ENCODE data around the gene PDGFD.

The PDGFD gene

DNA sequence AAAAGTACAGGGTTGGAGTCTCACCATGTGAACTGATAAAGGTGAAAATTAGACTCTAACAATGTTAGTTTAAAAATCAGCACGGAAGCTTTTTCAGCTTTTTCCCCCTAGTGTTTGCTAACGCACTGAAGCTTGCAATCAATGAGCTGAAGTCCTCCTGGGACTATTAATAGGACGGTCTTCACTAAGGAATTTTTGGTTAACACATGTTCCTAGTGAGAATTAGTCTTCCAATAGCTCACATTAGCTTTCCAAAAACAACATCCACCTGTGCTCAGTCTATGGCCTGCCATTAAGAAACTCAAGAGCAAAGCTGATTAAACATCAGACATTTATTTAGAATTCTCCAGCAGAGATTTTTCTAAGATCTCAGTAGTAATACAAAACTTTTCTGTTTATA lies 154.2 kb downstream of the PDGFD start:
- H3K36me3 ChIP-seq (ENCODE audit: control insufficient read depth, insufficient read depth, low read length) = no peaks in the 10 kb centered on the region
- no peaks in the 10 kb centered on the region for H3K4me1 ChIP-seq (ENCODE audit: control insufficient read depth, insufficient read depth, low read length)
- no peak overlapping the region for H3K4me3 ChIP-seq (ENCODE audit: low read depth, low read length)
- H3K9me3 ChIP-seq (ENCODE audit: control insufficient read depth, insufficient read depth, low read length) = no peaks in the 10 kb centered on the region
- H3K27me3 ChIP-seq (ENCODE audit: control insufficient read depth, insufficient read depth, low read length) = no peaks in the 10 kb centered on the region
- H3K9ac ChIP-seq (ENCODE audit: low read depth, low read length) = no peak overlapping the region

DNA sequence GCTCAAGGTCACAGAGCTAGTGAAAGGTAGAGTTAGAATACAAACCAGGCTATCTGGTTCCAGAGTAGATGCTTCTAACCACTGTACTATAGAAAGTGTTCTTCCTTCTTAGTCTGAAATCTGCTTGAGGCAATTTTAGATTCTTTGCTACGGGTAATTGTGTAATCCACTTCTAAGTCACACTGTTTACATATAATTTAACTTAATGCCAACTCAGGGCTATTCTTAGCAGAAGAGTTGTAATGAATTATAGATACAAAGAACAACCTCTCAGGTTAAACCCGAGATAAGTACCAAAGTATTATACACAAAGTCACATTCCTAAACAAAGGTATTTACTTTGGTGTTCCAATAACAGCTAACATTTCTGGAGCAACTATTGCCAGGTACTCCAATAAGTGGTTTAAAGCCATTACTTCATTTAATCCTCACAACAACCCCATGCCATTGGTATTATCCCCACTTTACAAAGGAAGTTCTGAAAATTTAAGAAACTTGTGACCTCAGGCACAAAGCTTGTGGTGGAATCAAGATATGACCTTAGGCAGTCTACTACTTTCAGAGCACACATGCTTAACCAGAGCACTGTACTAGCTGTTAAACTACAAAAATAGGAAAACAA lies 158.6 kb downstream of the PDGFD start:
- no peak overlapping the region for H3K4me3 ChIP-seq (ENCODE audit: low read depth, low read length)
- no peaks in the 10 kb centered on the region for H3K4me1 ChIP-seq (ENCODE audit: control insufficient read depth, insufficient read depth, low read length)
- H3K36me3 ChIP-seq (ENCODE audit: control insufficient read depth, insufficient read depth, low read length) = no peaks in the 10 kb centered on the region
- no peaks in the 10 kb centered on the region for H3K27me3 ChIP-seq (ENCODE audit: control insufficient read depth, insufficient read depth, low read length)
- no peaks in the 10 kb centered on the region for H3K9me3 ChIP-seq (ENCODE audit: control insufficient read depth, insufficient read depth, low read length)
- no peak overlapping the region for H3K9ac ChIP-seq (ENCODE audit: low read depth, low read length)

DNA sequence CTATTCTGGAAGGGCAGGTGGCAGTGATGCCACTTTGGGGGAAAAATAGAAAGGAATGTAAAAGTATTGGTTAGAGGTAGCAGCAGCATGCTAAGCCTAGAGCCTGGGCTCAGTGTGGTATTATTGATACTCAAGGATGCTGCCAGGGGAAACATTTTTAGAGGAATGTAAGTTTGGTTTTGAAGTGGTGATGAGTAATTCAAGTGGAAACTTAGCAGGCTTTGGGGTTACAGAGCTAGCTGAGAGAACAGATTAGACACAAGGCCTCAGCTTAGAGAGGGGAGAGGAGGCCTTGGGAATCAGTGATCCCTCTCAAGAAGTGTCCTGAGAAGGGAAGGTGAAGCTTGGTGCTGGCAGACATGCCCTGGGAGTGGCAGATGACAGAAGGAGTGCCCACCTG lies 160.5 kb downstream of the PDGFD start:
- Histone ChIP-seq H3K9me3 (ENCODE audit: control insufficient read depth, insufficient read depth, low read length) (no peaks in the 10 kb centered on the region), H3K4me1 (ENCODE audit: control insufficient read depth, insufficient read depth, low read length) (no peaks in the 10 kb centered on the region), H3K36me3 (ENCODE audit: control insufficient read depth, insufficient read depth, low read length) (no peaks in the 10 kb centered on the region), H3K4me3 (ENCODE audit: low read depth, low read length) (no peak overlapping the region), H3K27me3 (ENCODE audit: control insufficient read depth, insufficient read depth, low read length) (no peaks in the 10 kb centered on the region), H3K9ac (ENCODE audit: low read depth, low read length) (no peak overlapping the region)

DNA sequence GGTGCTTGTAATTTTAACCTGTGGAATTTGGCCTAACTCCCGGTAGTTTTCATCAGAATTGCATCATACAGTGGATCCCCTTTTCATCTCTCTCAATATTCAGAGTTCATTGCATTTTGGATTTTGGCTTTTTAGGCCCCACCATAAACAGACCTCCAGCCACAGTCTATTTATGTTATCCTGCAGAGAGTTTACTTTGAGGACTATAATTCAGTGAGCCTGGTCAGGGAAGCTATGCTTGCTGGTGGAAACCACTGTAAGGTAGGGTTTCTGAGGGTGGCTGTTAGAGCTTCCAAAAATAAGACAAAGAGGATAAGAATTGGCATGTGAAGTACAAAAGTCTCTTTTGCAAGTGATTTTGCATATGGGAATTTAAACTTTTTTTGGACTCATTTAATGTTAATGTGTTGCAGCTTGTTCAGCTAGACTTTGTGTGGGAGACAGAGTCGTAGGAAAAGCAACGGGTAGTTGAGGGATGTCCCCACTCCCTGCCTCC lies 162.3 kb downstream of the PDGFD start:
- Histone ChIP-seq H3K36me3 (ENCODE audit: control insufficient read depth, insufficient read depth, low read length) (no peaks in the 10 kb centered on the region), H3K9me3 (ENCODE audit: control insufficient read depth, insufficient read depth, low read length) (no peaks in the 10 kb centered on the region), H3K27me3 (ENCODE audit: control insufficient read depth, insufficient read depth, low read length) (no peaks in the 10 kb centered on the region), H3K4me3 (ENCODE audit: low read depth, low read length) (no peak overlapping the region), H3K4me1 (ENCODE audit: control insufficient read depth, insufficient read depth, low read length) (no peaks in the 10 kb centered on the region), H3K9ac (ENCODE audit: low read depth, low read length) (no peak overlapping the region)

DNA sequence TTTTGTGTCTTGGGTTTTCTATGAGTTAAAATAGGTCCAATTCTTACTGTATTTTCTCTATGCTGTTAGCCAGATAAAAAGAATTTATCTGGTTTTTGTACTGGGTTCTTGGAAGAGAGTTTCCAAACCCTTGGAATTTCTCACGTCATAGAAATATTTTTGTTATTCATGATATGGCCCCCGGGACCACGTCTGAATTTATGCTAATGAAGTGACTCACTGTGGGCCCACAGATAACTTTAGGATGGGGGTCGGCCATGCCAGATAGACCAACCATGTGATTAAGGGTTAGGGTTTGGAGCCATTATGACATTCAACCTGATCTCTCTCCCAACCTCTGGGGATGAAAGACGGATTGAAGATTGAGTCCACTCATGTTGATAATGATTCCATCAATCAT lies 163.1 kb downstream of the PDGFD start:
- no peaks in the 10 kb centered on the region for H3K4me1 ChIP-seq (ENCODE audit: control insufficient read depth, insufficient read depth, low read length)
- H3K9me3 ChIP-seq (ENCODE audit: control insufficient read depth, insufficient read depth, low read length) = no peaks in the 10 kb centered on the region
- no peaks in the 10 kb centered on the region for H3K27me3 ChIP-seq (ENCODE audit: control insufficient read depth, insufficient read depth, low read length)
- H3K36me3 ChIP-seq (ENCODE audit: control insufficient read depth, insufficient read depth, low read length) = no peaks in the 10 kb centered on the region
- H3K4me3 ChIP-seq (ENCODE audit: low read depth, low read length) = no peak overlapping the region
- no peak overlapping the region for H3K9ac ChIP-seq (ENCODE audit: low read depth, low read length)

DNA sequence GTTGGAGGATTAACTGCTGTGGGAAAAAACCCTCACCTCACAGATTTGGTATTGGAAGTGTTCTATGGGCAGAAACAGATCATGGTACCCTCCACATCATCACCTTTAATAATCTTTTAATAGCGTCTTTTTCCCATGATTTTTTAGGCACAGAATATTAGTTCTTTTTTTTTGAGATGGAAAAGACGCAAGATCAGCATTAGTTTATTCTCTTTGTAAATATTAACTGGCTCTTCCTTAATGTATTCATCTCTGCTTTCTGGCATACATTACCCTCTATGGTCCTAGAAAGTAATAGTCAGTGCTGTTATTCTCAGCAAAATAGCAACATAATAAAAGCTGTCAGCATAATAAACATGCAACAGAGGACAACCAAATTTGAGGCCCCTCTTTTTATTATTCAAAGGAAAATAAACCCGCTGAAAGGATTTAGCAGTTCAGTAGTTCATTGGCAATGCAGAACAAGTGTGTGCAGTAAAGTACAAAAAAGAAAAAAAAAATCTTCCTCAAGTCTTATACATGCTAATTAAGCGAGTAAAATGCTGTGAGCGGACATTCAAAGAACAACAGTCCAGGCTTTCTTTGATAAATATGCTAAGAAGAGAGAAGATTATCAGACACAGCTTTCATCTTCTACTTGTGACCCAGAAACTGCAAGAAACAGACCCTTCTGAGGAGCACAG lies 165.0 kb downstream of the PDGFD start:
- H3K27me3 ChIP-seq (ENCODE audit: control insufficient read depth, insufficient read depth, low read length) = no peaks in the 10 kb centered on the region
- no peak overlapping the region for H3K4me3 ChIP-seq (ENCODE audit: low read depth, low read length)
- no peaks in the 10 kb centered on the region for H3K36me3 ChIP-seq (ENCODE audit: control insufficient read depth, insufficient read depth, low read length)
- H3K4me1 ChIP-seq (ENCODE audit: control insufficient read depth, insufficient read depth, low read length) = no peaks in the 10 kb centered on the region
- no peak overlapping the region for H3K9ac ChIP-seq (ENCODE audit: low read depth, low read length)
- no peaks in the 10 kb centered on the region for H3K9me3 ChIP-seq (ENCODE audit: control insufficient read depth, insufficient read depth, low read length)

DNA sequence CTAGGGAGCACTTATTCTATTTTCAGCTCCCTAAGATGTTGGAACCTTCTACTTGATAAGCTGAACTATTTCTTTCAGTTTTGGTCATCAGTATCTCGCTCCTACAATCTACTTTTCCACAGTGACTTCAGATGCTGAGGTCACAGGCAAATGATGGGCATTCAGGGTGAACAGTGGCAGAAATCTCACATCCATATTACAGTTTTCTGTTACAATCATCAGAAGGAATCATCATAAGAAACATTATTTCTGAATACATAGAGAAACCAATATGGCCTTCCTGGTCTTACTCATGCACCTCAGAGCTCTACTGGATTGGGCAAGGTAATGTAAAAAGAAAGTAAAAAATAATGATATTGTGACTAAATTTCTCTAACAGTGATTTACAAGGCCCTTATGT lies 166.9 kb downstream of the PDGFD start:
- Histone ChIP-seq H3K4me3 (ENCODE audit: low read depth, low read length) (no peak overlapping the region), H3K9me3 (ENCODE audit: control insufficient read depth, insufficient read depth, low read length) (no peaks in the 10 kb centered on the region), H3K4me1 (ENCODE audit: control insufficient read depth, insufficient read depth, low read length) (no peaks in the 10 kb centered on the region), H3K36me3 (ENCODE audit: control insufficient read depth, insufficient read depth, low read length) (no peaks in the 10 kb centered on the region), H3K9ac (ENCODE audit: low read depth, low read length) (no peak overlapping the region), H3K27me3 (ENCODE audit: control insufficient read depth, insufficient read depth, low read length) (no peaks in the 10 kb centered on the region)

DNA sequence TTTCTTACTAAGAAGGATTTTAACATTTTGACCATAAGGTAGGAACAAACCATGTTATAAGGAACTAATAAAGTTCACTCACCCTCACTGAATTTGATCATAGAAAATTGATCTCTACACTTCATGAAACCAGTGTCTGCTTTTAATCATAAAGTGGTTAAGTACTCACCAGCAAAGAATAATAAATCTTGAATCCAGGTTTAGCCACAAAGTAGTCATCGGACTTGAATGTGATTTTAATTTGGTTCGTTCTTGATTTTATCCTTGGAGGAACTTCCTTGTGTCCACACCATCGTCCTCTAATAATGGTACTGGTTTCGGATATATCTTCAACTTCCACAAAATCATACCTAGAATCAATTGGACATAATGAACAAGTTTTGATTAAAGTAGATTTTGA lies 168.1 kb downstream of the PDGFD start:
- Histone ChIP-seq H3K4me1 (ENCODE audit: control insufficient read depth, insufficient read depth, low read length) (no peaks in the 10 kb centered on the region), H3K9me3 (ENCODE audit: control insufficient read depth, insufficient read depth, low read length) (no peaks in the 10 kb centered on the region), H3K36me3 (ENCODE audit: control insufficient read depth, insufficient read depth, low read length) (no peaks in the 10 kb centered on the region), H3K27me3 (ENCODE audit: control insufficient read depth, insufficient read depth, low read length) (no peaks in the 10 kb centered on the region), H3K4me3 (ENCODE audit: low read depth, low read length) (no peak overlapping the region), H3K9ac (ENCODE audit: low read depth, low read length) (no peak overlapping the region)

DNA sequence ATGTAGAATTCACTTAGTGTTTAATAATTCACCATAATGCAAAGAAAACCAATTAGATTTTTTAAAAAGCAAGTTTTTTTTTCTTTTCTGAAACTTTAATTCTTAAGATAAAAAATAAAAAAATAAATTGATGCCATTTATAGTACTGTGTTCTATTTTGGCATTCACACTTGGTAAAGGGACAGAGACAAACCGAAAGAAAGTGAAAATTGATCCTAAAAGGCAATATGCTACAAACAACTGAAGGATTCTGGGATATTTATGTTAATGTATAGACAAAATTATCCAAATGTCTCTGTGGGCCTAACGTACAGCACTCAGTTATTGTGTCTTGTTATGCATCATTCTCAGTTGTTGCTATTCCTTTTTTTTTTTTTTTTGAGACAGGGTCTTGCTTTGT lies 169.4 kb downstream of the PDGFD start:
- Histone ChIP-seq H3K36me3 (ENCODE audit: control insufficient read depth, insufficient read depth, low read length) (no peaks in the 10 kb centered on the region), H3K9ac (ENCODE audit: low read depth, low read length) (no peak overlapping the region), H3K9me3 (ENCODE audit: control insufficient read depth, insufficient read depth, low read length) (no peaks in the 10 kb centered on the region), H3K4me1 (ENCODE audit: control insufficient read depth, insufficient read depth, low read length) (no peaks in the 10 kb centered on the region), H3K27me3 (ENCODE audit: control insufficient read depth, insufficient read depth, low read length) (no peaks in the 10 kb centered on the region), H3K4me3 (ENCODE audit: low read depth, low read length) (no peak overlapping the region)

DNA sequence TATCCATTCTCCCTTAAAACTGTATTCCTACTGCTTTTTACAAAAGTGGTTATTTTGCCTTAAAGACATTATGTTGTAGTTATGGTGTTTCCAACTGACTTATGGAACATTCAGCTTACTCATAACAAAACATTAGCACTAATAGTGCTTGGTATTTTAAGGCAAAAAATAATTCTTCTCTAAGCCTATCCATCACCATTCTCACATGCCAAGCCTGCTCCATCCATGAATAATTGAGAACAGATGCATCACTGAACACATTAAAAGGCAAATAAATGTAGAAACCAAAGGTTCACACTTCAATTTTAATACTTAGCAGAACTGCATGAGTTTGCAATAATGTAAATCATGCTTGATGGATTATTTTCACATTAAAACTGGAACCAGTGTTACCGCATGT lies 169.9 kb downstream of the PDGFD start:
- H3K4me1 ChIP-seq (ENCODE audit: control insufficient read depth, insufficient read depth, low read length) = no peaks in the 10 kb centered on the region
- H3K4me3 ChIP-seq (ENCODE audit: low read depth, low read length) = no peak overlapping the region
- no peaks in the 10 kb centered on the region for H3K9me3 ChIP-seq (ENCODE audit: control insufficient read depth, insufficient read depth, low read length)
- H3K36me3 ChIP-seq (ENCODE audit: control insufficient read depth, insufficient read depth, low read length) = no peaks in the 10 kb centered on the region
- H3K27me3 ChIP-seq (ENCODE audit: control insufficient read depth, insufficient read depth, low read length) = no peaks in the 10 kb centered on the region
- H3K9ac ChIP-seq (ENCODE audit: low read depth, low read length) = no peak overlapping the region

DNA sequence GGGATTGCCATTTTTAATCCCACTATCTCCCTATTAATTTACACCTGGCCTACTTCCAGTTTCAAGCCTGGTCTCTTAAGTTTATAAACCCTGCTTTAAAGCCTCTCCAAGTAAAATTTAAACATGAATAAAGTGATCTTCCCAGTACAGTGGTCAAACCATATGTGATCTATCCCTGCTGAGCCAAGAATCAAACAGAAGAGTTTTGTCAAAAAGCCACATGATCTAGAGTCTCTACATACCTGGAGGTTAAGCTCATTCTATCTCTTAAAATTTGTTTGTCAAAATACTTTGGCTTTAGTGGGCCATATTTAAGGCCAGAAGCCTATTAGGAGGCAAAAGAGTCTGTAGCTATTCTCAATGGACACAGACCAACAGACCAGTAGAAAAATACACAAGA lies 170.4 kb downstream of the PDGFD start:
- no peaks in the 10 kb centered on the region for H3K36me3 ChIP-seq (ENCODE audit: control insufficient read depth, insufficient read depth, low read length)
- no peak overlapping the region for H3K4me3 ChIP-seq (ENCODE audit: low read depth, low read length)
- no peaks in the 10 kb centered on the region for H3K27me3 ChIP-seq (ENCODE audit: control insufficient read depth, insufficient read depth, low read length)
- no peak overlapping the region for H3K9ac ChIP-seq (ENCODE audit: low read depth, low read length)
- H3K4me1 ChIP-seq (ENCODE audit: control insufficient read depth, insufficient read depth, low read length) = no peaks in the 10 kb centered on the region
- no peaks in the 10 kb centered on the region for H3K9me3 ChIP-seq (ENCODE audit: control insufficient read depth, insufficient read depth, low read length)

DNA sequence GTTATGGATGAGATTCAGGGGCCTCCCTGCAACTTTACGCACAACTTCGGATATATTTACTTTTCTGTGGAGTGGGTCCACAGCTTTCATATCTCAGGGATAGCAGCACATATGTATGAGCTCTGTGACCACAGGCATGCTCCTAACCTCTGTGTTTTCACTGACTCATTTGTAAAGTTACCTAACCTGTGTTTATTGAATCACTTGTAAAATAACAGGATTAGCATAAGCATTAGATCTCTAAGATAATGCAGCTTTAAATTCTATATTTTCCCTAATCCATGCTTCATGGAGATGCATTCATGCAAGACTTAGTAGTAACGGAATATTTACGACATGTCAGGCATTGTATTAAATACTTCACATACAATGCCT lies 175.4 kb downstream of the PDGFD start:
- Histone ChIP-seq H3K36me3 (ENCODE audit: control insufficient read depth, insufficient read depth, low read length) (no peaks in the 10 kb centered on the region), H3K4me1 (ENCODE audit: control insufficient read depth, insufficient read depth, low read length) (peaks cover 12% of the 10 kb centered on the region), H3K4me3 (ENCODE audit: low read depth, low read length) (no peak overlapping the region), H3K9me3 (ENCODE audit: control insufficient read depth, insufficient read depth, low read length) (no peaks in the 10 kb centered on the region), H3K9ac (ENCODE audit: low read depth, low read length) (no peak overlapping the region), H3K27me3 (ENCODE audit: control insufficient read depth, insufficient read depth, low read length) (no peaks in the 10 kb centered on the region)
